ENCODE data around the gene CDH4. TPM values are rescaled to one million over a fixed set of nuclear protein-coding genes. Genes with fewer than 3 reads are reported as not detected.

Gene CDH4
- total and polyA plus RNA-seq, 2 donors (not counting 3 experiments of a cell fraction or from before 2014, with no cell fraction given): 0.17 to 0.51 TPM

DNA sequence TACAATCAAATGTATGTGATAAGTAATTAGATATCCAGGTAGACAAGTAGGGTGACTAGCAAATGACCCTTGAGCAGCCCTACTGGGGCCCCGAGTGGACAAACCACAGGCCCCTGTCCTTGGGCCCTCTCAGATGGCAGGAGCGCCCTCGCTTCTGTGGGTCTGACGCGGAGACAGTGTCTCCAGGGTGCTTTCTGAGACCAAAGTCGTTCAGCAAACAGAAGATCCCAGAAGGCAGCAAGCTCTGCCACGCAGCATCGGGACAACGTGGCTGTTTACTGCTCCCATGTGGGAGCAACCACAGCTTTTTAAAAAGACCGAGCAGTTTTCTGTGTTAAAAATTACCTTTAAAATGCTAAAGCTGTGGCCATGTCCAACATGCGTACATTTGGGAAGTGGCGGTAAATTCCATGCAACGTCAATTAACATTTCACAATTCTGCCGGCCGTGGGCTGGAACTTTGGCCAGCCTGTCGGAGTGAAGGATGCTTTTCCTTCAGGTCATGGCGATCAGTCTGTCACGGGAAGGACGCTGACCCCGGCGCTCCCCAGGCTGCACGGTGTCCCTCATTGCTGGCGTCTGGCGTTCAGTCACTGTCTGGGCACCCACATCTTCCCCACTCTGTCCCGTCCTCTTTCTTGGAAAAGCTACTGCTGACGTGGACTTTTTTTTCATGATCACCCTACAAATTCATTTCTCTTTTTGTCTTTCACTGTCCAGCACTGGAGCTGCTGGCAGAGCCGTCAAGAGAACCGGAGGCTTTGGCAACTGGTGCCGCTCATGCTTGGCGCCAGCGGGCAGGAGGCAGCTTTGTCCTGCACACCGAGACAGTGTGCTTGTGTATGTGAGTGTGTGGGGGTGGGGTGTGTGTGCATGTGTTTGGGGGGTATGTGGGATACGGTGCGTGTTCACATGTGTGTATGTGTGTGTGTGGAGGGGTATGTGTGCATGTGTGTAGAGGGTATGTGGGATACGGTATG lies 293.1 kb downstream of the CDH4 start:
- FAIRE-seq (no peak), DNase-seq (ENCODE audit: low read depth, low spot score) (no peak)
- Histone ChIP-seq H3K79me2 (ENCODE audit: control insufficient read depth, insufficient read depth, low read length) (no peaks in the 10 kb centered on the region), H3K9me3 (replicated peaks; ENCODE audit: control insufficient read depth, insufficient read depth, low read length) (peaks cover 9% of the 10 kb centered on the region), H3K36me3 (ENCODE audit: control insufficient read depth in 2 of 2, extremely low read depth in 1 of 2, insufficient read depth in 2 of 2, low read length in 2 of 2) (no peaks in the 10 kb centered on the region), H2AFZ (ENCODE audit: low read depth, low read length) (no peak overlapping the region), H3K4me3 (replicated peaks in 1 of 3; ENCODE audit: insufficient read depth in 1 of 3, low read depth in 1 of 3, low read length in 3 of 3) (no peak overlapping the region), H4K20me1 (replicated peaks; ENCODE audit: control insufficient read depth, extremely low read depth, insufficient read depth, low read length) (no peaks in the 10 kb centered on the region), H3K9me1 (replicated peaks; ENCODE audit: control insufficient read depth, extremely low read depth, insufficient read depth, low read length) (no peaks in the 10 kb centered on the region), H3K9ac (replicated peaks; ENCODE audit: extremely low read depth, insufficient read depth, low read length) (no peak overlapping the region), H3K27ac (ENCODE audit: insufficient read depth, low read depth, low read length) (no peak overlapping the region), H3K4me2 (ENCODE audit: insufficient read depth, low read length) (no peak overlapping the region), H3K4me1 (ENCODE audit: control insufficient read depth, extremely low read depth, insufficient read depth, low read length) (no peaks in the 10 kb centered on the region), H3K27me3 (ENCODE audit: control insufficient read depth in 2 of 2, insufficient read depth in 2 of 2, low read length in 2 of 2) (no peaks in the 10 kb centered on the region)
- TF ChIP-seq MYC (IDR thresholded peaks at IDR 0.05; ENCODE audit: low read depth, low read length) (no peak), JUN (IDR thresholded peaks at IDR 0.05; ENCODE audit: borderline replicate concordance, insufficient read depth, insufficient read length, low read depth) (no peak), POLR2AphosphoS5 (IDR thresholded peaks at IDR 0.05; ENCODE audit: insufficient read depth, low read depth, low read length) (no peak), POLR2A (IDR thresholded peaks at IDR 0.05; ENCODE audit: low read depth, low read length) (no peak), FOS (IDR thresholded peaks at IDR 0.05; ENCODE audit: borderline replicate concordance, insufficient read depth, low read length) (no peak)
- TF ChIP-seq, protein P1, sequence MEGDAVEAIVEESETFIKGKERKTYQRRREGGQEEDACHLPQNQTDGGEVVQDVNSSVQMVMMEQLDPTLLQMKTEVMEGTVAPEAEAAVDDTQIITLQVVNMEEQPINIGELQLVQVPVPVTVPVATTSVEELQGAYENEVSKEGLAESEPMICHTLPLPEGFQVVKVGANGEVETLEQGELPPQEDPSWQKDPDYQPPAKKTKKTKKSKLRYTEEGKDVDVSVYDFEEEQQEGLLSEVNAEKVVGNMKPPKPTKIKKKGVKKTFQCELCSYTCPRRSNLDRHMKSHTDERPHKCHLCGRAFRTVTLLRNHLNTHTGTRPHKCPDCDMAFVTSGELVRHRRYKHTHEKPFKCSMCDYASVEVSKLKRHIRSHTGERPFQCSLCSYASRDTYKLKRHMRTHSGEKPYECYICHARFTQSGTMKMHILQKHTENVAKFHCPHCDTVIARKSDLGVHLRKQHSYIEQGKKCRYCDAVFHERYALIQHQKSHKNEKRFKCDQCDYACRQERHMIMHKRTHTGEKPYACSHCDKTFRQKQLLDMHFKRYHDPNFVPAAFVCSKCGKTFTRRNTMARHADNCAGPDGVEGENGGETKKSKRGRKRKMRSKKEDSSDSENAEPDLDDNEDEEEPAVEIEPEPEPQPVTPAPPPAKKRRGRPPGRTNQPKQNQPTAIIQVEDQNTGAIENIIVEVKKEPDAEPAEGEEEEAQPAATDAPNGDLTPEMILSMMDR (IDR thresholded peaks at IDR 0.05; ENCODE audit: extremely low read depth in 1 of 2, insufficient read depth in 1 of 2, low read depth in 1 of 2, low read length in 2 of 2): no peak
- TF ChIP-seq, protein P2, sequence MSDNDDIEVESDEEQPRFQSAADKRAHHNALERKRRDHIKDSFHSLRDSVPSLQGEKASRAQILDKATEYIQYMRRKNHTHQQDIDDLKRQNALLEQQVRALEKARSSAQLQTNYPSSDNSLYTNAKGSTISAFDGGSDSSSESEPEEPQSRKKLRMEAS (IDR thresholded peaks at IDR 0.05; ENCODE audit: insufficient read depth, insufficient read length): no peak
- ChIA-PET CTCF (no interaction called here), POLR2A (no interaction called here)
- intact Hi-C loops (cut with micrococcal nuclease) (no loop called here), dilution Hi-C loops (cut with MboI; ENCODE audit: extremely low pct_ligation_motif_present, low sequenced_read_pairs) (no loop called here)
- BruUV-seq (replicated peaks): no TSS peak

All from endothelial cell of umbilical vein (primary cell).